ENCODE results near the gene SLC35E3. TPM values are rescaled to one million over a fixed set of nuclear protein-coding genes. Genes with fewer than 3 reads are reported as not detected.
A peak's percentile ranks its signal among the peaks of the same experiment; 100 is the strongest.

The SLC35E3 gene
- total and polyA plus RNA-seq, 2 of the 13 experiments (the other 11 are each of a cell fraction or from before 2014, with no cell fraction given), result 13.0 to 22.1 TPM

GRCh38 chr12:68807576-68808387 is 61.8 kb downstream of the SLC35E3 start, which contains the start of gene MDM2 (continued):
- peak; percentile 73; the same call in 1 of the 2 replicates for TF ChIP-seq SSRP1 (CRISPR knock-in tag; IDR thresholded peaks at IDR 0.05)
- TF ChIP-seq PHF20 (CRISPR knock-in tag; IDR thresholded peaks at IDR 0.05), result no peak; the same call in 1 of the 2 replicates
- TF ChIP-seq MXI1 (IDR thresholded peaks at IDR 0.05; ENCODE audit: borderline replicate concordance, low read depth, low read length), result peak; percentile 70; the same call in 1 of the 3 replicates
- TF ChIP-seq NFYB (CRISPR knock-in tag; IDR thresholded peaks at IDR 0.05), result peak; percentile 66
- TF ChIP-seq MIER2 (CRISPR knock-in tag; IDR thresholded peaks at IDR 0.05), result no peak
- TF ChIP-seq ZBTB25 (CRISPR knock-in tag; IDR thresholded peaks at IDR 0.05), result peak; percentile 83
- peak; percentile 87 for TF ChIP-seq ERF (CRISPR knock-in tag; IDR thresholded peaks at IDR 0.05)
- TF ChIP-seq ZBTB33 (CRISPR knock-in tag; IDR thresholded peaks at IDR 0.05), result peak; percentile 21
- peak; percentile 76; the same call in 1 of the 2 replicates for TF ChIP-seq ZNF709 (CRISPR knock-in tag; IDR thresholded peaks at IDR 0.05)
- peak; percentile 68; the same call in 1 of the 2 replicates for TF ChIP-seq ZNF205 (CRISPR knock-in tag; IDR thresholded peaks at IDR 0.05)
- TF ChIP-seq ZNF33B (CRISPR knock-in tag; IDR thresholded peaks at IDR 0.05), result 0 out of 2 replicates have a peak, but pooled peaks have one; percentile 57
- TF ChIP-seq FOSL2 (CRISPR knock-in tag; IDR thresholded peaks at IDR 0.05), result peak; percentile 58
- TF ChIP-seq GZF1 (CRISPR knock-in tag; IDR thresholded peaks at IDR 0.05), result 0 out of 2 replicates have a peak, but pooled peaks have one; percentile 9
- TF ChIP-seq PATZ1 (CRISPR knock-in tag; IDR thresholded peaks at IDR 0.05), result peak; percentile 97
- TF ChIP-seq BORCS8-MEF2B (CRISPR knock-in tag; IDR thresholded peaks at IDR 0.05), result peak; percentile 79
- TF ChIP-seq ZNF276 (CRISPR knock-in tag; IDR thresholded peaks at IDR 0.05; ENCODE audit: low read depth), result peak; percentile 23; the same call in 1 of the 2 replicates
- TF ChIP-seq MYNN (CRISPR knock-in tag; IDR thresholded peaks at IDR 0.05; ENCODE audit: low read depth), result no peak
- no peak for TF ChIP-seq CC2D1A (CRISPR knock-in tag; IDR thresholded peaks at IDR 0.05)
- TF ChIP-seq BRF2 (CRISPR knock-in tag; IDR thresholded peaks at IDR 0.05), result peak; percentile 23; the same call in 1 of the 2 replicates
- TF ChIP-seq CENPBD1 (CRISPR knock-in tag; IDR thresholded peaks at IDR 0.05; ENCODE audit: borderline replicate concordance, low read depth), result peak; percentile 86; the same call in 1 of the 2 replicates

Data from HepG2 (cell line).